Sigmoid colon (tissue), 4 donors: ENCODE measurements around the gene CEACAM19.

ENCODE experiments used
- CTCF ChIP-seq, 4 experiments: fragments of 450-650 bp in 3 of 4; fragments of 200-600 bp in 1 of 4; IDR thresholded peaks; one replicate each; pipeline ENCODE4 v1.5.1; 2016 to 2019; ENCODE audit warnings: antibody characterized with exemption in 4 of 4, mild to moderate bottlenecking in 3 of 4, moderate library complexity in 2 of 4
- POLR2AphosphoS5 ChIP-seq, 4 donors: sonication (generic); formaldehyde crosslinking; IDR thresholded peaks; one replicate each; pipeline ENCODE4 v1.6.1; 2017; ENCODE audit warnings: antibody characterized with exemption in 4 of 4

- TF ChIP-seq CTCF (IDR thresholded peaks at IDR 0.05) (no peak), POLR2AphosphoS5 (IDR thresholded peaks at IDR 0.05) (no peak)
These were observed 55.2 kb downstream of the CEACAM19 start for GRCh38 chr19:44726465-44726864.
